ENCODE results near the gene RASD2. TPM values are rescaled to one million over a fixed set of nuclear protein-coding genes. Genes with fewer than 3 reads are reported as not detected.
"Not testable (repeated sequence)": the region's sequence is repeated elsewhere in the genome, so short reads cannot be mapped to it uniquely, and the experiment has no call there.

The RASD2 gene, protein sequence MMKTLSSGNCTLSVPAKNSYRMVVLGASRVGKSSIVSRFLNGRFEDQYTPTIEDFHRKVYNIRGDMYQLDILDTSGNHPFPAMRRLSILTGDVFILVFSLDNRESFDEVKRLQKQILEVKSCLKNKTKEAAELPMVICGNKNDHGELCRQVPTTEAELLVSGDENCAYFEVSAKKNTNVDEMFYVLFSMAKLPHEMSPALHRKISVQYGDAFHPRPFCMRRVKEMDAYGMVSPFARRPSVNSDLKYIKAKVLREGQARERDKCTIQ
- 0.35 and 3.0 TPM in 2 replicates for total RNA-seq

DNA sequence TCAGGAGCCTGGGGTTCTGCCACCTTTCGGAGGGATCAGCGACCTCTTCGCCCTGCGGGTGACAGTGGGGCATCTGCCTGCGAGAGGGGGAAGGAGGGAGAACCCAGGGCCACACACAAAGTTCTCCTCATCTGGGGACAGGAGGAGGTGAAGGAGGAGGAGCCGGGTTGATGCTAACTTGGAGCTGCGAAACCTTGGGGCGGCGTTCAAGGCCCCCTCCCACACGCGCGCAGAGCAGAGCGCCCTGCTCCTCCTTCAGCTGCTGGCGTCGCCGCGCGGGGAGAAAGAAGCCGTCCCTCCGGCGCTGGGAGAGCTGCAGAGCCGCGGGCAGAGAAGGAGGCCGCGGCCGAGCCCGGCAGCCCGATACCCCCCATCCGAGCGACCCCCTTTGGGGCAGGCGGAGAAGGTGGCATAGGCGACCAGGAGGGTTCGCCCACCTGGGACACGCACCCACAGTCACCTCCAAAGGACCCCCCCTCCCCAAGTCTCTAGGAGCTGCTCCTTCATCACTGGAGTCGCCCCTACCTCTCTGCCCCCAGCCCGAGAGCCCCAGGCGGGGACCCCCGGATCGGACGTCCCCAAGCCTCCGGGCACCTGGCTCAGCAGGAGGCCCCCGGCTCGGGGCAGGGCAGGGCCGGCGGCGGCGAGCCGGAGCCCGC, at the start of gene RASD2:
RASD2 (plus strand) TSS at position 237 of the 659 bp plus-strand sequence. CDS start 5,979 bp downstream, outside the sequence.
- no peak for DNase-seq (ENCODE audit: low read depth)

DNA sequence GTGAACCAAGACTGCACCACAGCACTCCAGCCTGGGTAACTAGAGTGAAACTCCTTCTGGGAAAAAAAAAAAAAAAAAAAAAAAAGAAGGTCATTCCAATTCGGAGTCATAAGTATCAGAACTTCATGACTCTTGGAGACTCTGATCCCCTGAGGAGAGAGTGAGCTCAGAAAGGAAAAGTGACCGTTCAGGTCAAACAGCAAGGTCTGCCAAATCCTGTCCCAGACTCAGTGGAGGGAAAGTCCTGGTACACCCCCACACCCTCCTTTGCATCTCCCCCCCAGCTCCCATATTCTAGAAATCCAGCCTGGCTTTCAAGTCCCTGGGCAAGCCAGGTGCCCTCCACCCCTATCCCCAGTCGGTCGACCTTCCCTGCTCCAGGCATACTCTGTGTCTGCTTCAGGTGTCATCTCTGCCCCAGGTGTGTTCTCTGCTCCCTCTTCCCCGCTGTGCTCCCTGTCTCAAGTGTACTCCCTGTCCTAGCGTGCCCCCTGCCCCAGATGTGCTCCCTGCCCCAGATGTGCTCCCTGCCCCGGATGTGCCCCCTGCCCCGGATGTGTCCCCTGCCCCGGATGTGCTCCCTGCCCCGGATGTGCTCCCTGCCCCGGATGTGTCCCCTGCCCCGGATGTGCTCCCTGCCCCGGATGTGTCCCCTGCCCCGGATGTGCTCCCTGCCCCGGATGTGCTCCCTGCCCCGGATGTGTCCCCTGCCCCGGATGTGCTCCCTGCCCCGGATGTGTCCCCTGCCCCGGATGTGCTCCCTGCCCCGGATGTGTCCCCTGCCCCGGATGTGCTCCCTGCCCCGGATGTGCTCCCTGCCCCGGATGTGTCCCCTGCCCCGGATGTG, 49.3 kb upstream of the RASD2 start:
- not testable (repeated sequence) for DNase-seq (ENCODE audit: low read depth)

DNA sequence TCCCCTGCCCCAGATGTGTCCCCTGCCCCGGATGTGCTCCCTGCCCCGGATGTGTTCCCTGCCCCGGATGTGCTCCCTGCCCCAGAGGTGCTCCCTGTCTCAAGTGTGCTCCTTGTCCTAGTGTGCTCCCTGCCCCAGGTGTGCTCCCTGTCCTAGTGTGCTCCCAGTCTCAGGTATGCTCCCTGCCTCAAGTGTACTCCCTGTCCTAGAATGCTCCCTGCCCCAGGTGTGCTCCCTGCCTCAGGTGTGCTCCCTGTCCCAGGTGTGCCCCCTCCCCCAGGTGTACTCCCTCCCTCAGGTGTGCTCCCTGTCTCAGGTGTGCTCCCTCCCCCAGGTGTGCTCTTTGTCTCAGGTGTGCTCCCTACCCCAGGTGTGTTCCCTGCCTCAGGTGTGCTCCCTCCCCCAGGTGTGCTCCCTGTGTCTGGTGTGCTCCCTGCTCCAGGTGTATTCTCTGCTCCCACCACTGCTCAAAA, 48.7 kb upstream of the RASD2 start:
- no peak for DNase-seq (ENCODE audit: low read depth)

GRCh38 chr22:35493074-35493473, 47.6 kb upstream of the RASD2 start:
- no peak for DNase-seq (ENCODE audit: low read depth)

DNA sequence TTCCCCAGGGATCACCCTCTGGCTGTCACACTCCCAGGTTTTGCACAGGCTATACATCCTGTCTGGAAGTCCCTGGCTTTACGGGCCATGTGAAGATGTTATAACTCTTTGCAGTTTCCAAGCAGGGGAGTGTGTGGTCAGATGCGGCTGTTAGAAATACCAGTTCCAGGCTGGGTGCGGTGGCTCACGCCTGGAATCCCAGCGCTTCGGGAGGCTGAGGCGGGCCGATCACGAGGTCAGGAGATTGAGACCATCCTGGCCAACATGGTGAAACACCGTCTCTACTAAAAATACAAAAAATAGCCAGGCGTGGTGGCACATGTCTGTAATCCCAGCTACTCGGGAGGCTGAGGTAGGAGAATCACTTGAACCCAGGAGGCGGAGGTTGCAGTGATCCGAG, 44.9 kb upstream of the RASD2 start:
- DNase-seq (ENCODE audit: low read depth): not testable (repeated sequence)

GRCh38 chr22:35496768-35497312, 43.8 kb upstream of the RASD2 start:
- no peak for DNase-seq (ENCODE audit: low read depth)

DNA sequence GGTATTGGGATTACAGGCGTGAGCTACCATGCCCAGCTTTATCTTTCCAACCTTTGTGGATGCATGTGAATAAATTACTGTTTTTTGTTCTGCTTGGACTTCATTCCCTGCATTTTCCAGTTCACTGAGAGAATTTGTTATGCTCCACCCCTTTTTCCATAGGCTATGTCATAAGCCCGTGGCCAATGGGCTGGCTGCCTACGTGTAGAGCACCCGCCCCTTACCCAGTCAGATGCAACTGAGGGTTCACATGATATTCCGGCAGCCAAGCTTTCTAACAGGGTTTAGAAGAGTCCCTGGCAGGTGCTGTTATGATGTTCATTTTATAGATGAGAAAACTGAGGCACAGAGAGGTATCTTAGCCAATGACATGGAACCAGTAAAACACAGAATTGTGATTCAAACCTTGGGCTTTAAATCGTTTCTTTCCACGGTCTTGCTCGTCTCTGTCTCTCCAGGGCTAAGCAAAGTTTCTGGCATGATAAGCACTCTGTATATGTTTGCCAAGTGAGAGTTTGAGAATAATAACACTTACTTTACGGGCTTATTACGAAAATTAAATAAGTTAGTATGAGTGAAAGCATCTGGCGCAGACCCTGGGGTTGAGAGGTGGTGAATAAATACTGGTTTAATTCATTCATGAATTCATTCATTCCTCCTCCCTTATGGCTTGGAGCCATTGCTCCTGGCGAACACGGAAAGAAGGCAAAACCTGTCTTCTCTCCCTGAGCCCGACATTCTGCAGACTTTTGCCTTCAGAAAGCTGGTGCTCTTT, 42.4 kb upstream of the RASD2 start:
- no peak for DNase-seq (ENCODE audit: low read depth)

DNA sequence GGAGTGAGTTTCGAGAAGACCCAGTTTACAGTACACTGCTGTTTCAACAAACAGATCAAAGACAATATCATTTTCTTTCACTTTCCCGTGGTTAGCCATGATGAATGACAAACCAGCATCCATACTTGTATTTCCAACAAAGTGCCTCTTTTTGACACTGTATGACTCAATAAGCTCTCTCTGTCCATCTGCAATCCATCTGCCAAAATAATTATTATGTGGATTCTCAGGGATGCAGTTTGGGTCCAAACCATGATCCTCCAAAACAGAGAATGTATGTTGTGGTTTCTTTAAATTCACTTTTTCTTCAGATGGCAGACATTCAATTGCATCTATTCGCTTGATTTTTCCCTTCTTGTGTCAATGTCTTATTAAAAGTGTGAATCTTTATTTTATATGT, 37.8 kb upstream of the RASD2 start:
- DNase-seq (ENCODE audit: low read depth): no peak

DNA sequence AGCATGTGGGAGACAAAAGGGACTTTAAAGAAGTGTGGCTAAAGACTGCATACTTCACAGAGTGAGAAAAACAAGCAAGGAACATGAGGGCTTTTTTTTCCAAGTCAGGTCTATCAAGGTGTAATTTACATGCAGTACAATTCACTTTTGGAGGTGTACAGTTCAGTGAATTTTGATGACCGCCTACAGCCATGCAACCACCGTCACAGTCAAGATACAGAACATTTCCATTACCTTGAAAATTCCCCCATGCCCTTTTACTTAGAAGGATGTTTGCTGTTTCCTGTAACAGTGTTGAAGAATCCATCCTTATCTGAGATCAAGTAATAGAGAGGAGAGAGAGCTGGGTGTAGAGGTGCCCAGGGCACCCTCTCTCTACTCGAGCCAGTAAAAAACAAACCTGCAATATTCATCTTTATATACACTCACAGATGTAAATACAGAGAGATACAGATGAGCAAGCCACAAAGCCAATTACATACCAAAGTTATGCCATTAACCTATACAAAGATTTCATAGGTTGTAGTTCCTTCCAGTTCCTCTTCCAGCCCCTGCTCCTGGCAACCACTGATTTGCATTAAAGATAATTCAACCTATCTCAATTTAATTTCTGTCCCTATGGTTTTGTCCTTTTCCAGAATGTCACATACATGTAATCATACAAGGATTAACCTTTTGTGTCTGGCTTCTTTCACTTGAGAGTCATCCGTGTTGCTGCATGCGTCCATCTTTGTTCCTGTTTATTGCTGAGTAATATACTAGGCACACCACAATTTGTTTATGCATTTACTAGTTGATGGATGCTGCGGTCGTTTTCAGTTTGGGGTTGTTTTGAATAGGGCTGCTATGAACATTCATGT, 35.0 kb upstream of the RASD2 start:
- no peak for DNase-seq (ENCODE audit: low read depth)

GRCh38 chr22:35506259-35506570, 34.4 kb upstream of the RASD2 start:
- no peak for DNase-seq (ENCODE audit: low read depth)

- not testable (repeated sequence) for DNase-seq (ENCODE audit: low read depth)
Measured at GRCh38 chr22:35507851-35508250, 32.8 kb upstream of the RASD2 start.

- DNase-seq (ENCODE audit: low read depth): no peak
Measured at GRCh38 chr22:35509451-35509850, 31.2 kb upstream of the RASD2 start.

GRCh38 chr22:35509960-35510359, 30.7 kb upstream of the RASD2 start:
- DNase-seq (ENCODE audit: low read depth): no peak

GRCh38 chr22:35510481-35510934, 30.1 kb upstream of the RASD2 start:
- DNase-seq (ENCODE audit: low read depth): no peak

DNA sequence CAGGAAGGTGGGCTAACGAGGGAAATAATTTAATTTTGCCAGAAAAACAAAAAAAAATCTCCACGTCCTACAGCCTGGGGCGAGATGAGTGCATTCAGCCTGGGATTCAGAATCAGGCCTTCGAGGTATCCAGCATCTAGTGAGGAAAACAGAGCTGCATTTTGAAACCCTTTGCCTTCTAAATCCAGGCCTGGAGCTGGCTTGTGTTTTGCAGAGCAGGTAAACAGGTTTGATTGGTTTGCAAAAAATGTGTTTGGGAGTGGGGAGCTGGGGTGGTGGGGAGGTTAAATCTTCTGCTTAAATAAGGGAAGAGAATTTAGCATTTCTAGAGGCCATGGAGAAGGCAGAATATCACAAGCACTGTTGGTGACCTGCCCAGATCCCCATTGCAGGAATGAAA, 29.7 kb upstream of the RASD2 start:
- DNase-seq (ENCODE audit: low read depth): no peak

GRCh38 chr22:35514366-35514765, 26.3 kb upstream of the RASD2 start:
- no peak for DNase-seq (ENCODE audit: low read depth)

DNA sequence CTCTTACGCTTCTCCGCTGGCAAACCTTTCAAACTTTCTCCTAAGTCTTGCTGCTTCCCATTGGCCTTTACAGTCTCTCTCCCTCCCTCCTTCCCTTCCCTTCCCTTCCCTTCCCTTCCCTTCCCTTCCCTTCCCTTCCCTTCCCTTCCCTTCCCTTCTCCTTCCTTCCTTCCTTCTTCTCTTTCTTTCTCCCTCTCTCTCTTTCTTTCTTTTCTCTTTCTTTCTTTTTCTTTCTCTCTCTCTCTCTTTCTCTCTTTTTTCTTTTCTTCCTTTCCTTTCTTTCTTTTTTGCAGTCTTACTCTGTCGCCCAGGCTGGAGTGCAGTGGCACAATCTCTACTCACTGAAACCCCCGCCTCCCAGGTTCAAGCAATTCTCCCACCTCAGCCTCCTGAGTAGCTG, 24.7 kb upstream of the RASD2 start:
- DNase-seq (ENCODE audit: low read depth): not testable (repeated sequence)

DNA sequence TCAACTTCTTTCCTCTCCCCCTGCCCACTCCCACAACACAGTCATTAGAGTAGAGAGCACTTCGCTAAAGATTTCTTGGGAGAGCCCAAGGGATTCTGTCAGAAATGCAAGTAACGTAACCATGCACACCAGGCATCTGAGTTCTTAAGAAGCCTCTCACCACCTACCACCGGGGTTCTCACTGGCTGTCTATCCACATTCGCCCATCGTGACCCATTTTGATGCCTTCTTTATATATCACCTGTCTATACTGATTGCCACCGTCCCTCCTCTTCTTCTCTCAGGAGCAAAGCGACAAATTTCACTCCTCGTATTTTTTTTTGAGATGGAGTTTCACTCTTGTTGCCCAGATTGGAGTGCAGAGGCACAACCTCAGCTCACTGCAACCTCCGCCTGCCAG, 23.9 kb upstream of the RASD2 start:
- no peak for DNase-seq (ENCODE audit: low read depth)

- no peak for DNase-seq (ENCODE audit: low read depth)
Measured at GRCh38 chr22:35517207-35517606, 23.4 kb upstream of the RASD2 start.

- DNase-seq (ENCODE audit: low read depth): no peak
Measured at GRCh38 chr22:35517769-35518530, 22.7 kb upstream of the RASD2 start.

All from renal cortical epithelial cell (primary cell).